GM12801 (cell line): ENCODE data around the gene ZMYND8.

Source experiments
- TF ChIP-seq, protein P1 (sequence below): IDR thresholded peaks from one replicate; pipeline ENCODE4 v1.5.1; 2011; ENCODE audit warnings: control low read depth; ENCODE audit not compliant: insufficient read length; ENCODE audit errors: extremely low read depth

Gene ZMYND8

DNA sequence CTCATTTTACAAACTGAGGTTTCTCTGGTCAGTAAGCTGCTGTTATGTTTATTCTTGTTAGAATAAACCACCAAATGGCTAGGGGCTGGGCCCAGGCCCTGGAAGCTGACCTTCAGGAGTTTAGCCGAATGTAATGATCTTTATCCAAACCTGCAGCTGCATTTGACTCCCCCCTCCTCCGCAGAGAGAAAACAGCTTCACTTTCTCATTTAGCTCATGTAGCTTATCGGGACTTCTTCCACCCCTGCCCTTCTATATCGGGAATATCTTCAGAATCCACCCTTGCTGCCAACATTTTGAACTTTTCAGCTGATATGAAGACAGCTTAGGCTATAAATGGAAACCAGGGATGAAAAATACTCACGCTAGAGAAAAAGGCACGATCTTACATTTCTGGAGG lies 102.6 kb downstream of the ZMYND8 start:
- TF ChIP-seq, protein P1, sequence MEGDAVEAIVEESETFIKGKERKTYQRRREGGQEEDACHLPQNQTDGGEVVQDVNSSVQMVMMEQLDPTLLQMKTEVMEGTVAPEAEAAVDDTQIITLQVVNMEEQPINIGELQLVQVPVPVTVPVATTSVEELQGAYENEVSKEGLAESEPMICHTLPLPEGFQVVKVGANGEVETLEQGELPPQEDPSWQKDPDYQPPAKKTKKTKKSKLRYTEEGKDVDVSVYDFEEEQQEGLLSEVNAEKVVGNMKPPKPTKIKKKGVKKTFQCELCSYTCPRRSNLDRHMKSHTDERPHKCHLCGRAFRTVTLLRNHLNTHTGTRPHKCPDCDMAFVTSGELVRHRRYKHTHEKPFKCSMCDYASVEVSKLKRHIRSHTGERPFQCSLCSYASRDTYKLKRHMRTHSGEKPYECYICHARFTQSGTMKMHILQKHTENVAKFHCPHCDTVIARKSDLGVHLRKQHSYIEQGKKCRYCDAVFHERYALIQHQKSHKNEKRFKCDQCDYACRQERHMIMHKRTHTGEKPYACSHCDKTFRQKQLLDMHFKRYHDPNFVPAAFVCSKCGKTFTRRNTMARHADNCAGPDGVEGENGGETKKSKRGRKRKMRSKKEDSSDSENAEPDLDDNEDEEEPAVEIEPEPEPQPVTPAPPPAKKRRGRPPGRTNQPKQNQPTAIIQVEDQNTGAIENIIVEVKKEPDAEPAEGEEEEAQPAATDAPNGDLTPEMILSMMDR = no peak

DNA sequence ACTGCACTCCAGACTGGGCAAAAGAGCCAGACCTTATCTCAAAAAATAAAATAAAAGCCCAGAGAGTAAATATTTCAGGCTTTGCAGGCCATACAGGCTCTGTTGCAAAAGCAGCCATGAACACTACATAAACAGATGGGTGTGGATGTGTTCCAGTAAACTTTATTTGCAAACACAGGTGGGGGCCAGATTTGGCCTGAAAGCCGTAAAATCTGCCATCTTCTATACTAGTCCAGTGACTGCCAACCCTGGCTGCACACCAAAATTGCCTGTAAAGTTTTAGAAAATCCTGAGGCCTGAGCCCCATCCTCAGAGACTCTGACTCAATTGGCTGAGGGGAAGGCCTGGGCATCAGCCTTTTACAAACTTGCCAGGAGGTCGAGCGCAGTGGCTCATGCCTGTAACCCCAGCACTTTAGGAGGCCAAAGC lies 103.6 kb downstream of the ZMYND8 start:
- TF ChIP-seq, protein P1 = no peak

DNA sequence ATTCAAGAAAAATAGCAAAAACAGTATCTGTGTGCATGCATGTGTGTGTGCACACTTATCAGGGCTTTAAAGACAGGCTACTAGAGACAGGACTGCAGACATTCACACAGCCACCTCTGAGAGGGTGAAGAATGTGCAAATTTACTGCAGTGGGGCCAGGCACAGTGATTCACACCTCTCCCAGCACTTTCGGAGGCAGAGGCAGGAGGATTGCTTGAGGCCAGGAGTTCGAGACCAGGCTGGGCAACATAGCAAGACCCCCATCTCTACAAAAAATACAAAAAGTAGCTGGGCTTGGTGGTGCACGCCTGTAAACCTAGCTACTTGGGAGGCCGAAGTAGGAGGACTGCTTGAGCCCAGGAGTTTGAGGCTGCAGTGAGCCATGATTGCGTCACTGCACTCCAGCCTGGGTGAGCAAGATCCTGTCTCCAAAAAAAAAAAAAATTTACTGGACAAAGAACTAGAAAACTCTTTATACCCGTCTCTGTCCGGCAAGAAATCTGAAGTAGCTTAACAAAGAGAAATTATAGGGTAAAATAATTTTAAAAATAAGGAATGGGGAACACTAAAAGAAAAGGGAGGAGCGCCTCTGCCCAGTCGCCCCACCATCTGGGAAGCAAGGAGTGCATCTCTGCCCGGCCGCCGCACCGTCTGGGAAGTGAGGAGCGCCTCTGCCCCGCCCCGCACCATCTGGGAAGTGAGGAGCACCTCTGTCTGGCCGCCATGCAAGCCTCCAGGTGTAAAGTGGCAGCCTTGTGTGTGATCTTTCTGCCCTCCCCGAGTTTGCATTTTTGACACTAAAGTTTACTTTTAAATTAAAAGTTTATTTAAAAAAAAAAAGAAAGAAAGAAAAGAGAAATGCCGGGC lies 105.1 kb downstream of the ZMYND8 start:
- TF ChIP-seq, protein P1 = no peak

DNA sequence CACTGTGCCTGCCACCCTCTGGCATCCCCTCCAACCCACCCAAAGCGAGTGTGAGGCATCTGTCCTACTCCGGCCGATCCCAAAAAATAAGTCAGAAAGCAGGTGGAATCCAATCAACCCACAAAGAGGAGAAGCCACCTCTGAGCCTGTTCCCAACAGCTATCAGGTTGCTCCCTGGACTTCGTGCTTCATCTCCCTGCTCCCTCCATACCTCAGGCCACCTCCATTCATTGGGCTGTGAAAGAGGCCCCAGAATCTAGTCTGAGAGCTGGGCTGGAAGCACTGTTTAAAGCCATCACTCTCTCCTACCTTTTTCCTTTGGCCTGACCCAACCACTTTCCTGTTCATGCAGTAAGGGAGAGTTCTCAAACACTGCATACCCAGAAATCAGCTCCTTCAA lies 106.1 kb downstream of the ZMYND8 start:
- TF ChIP-seq, protein P1 = no peak

DNA sequence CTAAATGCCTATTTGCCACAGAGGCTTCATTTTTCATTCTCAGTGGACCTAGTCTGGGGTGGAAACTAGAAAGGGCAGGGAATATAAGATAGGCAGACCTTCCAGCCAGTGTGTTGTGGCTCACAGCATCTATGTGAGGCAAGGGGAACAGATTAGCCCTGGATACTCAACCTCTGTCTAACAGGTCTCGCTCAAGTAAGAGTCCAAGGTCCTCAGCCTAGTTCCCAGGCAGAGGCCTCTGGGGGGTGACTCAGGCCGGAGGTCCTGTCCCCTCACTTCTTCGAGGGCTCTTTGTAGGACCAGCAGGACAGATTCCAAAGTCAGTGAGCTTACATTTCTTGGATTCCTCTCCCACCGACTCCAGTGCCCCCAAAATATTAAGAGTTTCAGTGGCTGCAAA lies 106.6 kb downstream of the ZMYND8 start:
- TF ChIP-seq, protein P1 = no peak

DNA sequence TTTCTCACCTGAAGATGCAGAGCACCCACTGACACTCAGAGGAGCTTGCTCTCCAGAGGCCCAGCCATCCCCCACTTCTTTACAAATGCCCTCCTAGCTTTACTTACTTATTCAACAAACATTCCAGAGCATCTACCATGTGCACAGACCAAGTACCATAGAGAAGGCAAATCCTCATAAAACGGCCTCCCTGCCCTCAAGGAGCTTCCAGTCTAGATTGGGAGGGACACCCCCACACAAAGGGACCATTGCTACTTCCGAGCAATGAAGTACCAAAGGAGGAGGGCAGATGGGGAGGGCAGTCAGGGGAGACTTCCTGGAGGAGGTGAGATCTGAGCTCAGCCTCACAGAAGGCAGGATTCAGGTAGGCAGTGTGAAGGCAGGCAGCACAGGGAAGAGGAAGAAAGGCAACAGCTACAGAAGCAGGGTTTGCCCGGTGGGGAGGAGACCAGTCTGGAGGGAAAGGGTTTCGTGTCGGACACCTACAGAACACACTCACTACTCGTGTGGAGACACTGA lies 108.0 kb downstream of the ZMYND8 start:
- TF ChIP-seq, protein P1 = no peak

DNA sequence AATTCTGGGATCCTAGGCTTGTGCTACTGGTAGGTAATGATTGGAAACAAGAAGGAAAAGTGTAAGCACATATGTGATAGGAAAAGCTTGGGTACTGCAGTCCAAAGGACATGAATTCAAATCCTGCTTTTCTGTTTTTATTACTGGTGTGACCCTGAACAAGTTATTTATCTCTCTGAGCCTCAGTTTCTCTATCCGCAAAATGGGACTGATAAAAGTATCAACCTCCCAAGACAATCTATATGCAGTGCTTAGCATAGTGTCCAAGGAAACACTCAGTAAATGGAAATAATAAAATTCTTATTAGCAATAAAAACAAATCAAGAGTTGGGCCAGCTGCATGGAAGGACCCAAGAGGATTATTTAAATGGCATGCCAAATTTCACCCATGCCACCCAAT lies 108.5 kb downstream of the ZMYND8 start:
- TF ChIP-seq, protein P1 = no peak
